Measurements from ENCODE around the gene CELA3A.
"Not testable (repeated sequence)": the region's sequence is repeated elsewhere in the genome, so short reads cannot be mapped to it uniquely, and the experiment has no call there.

The CELA3A gene, protein sequence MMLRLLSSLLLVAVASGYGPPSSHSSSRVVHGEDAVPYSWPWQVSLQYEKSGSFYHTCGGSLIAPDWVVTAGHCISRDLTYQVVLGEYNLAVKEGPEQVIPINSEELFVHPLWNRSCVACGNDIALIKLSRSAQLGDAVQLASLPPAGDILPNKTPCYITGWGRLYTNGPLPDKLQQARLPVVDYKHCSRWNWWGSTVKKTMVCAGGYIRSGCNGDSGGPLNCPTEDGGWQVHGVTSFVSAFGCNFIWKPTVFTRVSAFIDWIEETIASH

DNA sequence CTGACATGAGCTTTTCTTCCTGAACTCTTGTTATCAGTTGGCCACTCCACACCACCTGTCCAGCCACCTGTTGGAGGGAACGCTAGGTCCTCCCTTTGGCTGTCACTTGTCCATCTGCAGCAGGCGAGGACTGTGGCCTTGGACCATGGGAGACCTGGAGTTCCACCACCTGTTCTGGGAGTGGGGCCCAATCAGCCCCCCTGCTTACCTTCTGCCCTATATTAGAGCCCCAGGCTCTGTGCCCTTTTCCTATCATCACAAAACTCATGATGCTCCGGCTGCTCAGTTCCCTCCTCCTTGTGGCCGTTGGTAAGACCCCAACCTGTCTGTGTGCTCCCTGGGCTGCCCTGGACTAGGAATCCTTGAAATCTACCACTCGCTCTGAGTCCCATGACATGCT lies at the start of gene CELA3A:
CELA3A (plus strand) TSS at position 249 of the 400 bp plus-strand sequence; CDS start at position 267, 18 bp downstream.
- DNase-seq: no peak

GRCh38 chr1:21952786-21953520 lies 48.5 kb upstream of the CELA3A start:
- no peak for DNase-seq

DNA sequence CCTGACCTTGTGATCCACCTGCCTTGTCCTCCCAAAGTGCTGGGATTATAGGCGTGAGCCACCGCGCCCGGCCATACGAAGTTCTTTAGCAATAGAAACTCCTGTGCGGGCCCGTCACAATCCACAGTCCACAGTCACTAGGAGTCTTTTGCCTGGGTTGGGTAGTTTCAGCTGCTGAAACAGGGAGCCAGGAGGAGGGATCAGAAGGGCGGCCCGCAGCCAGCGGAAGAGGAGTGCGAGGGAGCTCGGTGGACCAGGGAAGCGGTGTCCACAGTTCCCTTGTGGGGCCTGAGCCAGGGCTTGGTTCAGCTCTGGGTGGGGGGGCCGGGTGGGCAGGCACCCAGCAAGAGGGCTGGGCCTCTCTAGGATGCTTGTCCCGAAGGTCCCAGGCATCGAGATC lies 46.4 kb upstream of the CELA3A start:
- DNase-seq: no peak

- DNase-seq: no peak
These were observed 45.8 kb upstream of the CELA3A start for GRCh38 chr1:21955501-21956281.

DNA sequence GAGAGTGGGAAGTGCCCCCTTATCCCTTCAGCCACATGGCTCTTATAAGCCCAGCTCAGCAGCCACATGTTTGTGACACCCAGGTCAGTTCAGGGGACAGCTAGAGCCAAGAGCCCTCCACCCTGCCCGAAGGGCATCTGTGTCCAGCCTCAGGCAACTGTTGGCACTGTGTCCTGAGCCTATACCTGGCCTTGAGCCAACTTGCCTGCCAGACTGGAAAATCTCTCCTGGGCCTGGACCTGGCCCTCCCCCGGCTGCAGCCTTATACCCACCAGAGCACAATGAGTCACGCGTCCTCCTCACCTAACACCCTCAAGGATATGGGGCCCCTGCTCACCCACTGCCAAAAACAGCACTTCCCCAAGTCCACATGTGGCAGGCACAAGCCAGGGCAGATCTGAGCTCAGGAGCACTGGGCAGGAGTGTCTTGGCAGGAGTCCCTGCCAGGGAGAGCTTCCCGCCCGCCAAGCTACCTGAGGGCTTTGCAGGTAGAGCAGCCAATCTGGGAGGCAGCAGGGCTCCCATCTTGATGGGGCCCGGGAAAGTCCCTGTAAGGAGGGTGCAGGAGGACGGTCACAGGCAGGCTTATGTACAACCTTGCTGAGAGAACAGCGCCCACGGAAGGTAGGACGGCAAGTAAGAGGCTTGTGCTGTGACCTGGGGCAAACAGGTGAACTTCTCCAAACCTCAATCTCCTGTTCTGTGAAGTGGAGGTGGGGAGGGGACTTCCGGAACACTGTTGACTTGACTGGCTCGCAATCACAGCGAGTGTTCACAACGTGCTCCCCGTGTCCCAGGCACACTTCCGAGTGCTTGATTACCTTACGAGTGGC lies 44.5 kb upstream of the CELA3A start:
- no peak for DNase-seq

DNA sequence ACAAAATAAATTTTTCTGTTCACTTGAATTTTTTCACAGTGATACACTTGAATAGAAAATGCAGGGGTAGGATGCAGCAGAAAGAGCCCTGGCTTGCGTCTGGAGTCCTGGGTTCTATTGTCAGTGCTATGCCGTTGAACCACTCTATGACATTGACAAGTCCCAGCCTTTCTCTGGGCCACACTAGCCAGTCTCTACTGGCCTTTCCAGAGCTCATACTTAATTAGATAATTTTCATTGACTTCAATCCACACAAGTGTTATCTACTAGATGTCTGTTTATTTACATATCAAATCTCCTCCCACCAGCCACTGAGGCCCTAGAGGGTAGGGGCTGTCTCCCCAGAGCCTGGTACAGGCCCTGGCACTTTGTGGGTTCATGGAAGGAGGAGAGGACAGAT lies 40.1 kb upstream of the CELA3A start:
- no peak for DNase-seq

GRCh38 chr1:21961799-21962198 lies 39.7 kb upstream of the CELA3A start:
- no peak for DNase-seq

DNA sequence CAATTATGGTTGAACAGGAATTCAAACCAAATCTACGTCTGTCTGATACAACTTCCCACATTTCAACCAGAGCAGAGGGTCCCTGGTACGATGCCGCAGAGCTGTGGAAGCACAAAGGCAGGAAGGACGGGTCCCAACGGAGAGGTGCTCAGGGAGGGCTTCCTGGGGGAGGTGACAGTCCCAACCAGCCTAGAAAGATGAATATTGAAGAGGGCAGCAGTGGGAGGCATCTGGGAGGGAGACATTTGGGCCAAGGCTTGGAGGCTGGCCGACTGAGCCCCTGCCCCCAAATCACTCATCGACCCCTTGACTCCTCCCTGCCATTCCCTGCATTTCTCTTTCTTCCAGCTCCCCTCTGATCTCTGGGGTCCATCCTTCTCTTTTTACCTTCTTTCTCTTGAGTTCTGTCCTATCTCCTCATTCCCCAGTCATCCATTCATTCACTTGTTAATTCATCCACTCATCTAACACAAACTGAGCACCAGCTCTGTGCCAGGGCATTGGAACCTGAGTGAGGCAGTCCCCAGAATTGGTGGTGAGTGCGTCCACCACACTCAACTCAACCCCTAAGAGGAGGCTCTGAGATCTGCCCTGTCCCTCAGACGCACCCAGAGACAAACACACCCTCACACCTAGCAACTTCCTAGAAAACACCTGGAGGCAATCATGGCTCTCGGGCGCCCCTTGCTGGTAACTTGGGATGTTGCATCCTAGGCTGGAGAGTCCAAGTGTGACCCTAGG lies 37.8 kb upstream of the CELA3A start:
- DNase-seq: peak in 1 of 2 experiments; percentile 51

DNA sequence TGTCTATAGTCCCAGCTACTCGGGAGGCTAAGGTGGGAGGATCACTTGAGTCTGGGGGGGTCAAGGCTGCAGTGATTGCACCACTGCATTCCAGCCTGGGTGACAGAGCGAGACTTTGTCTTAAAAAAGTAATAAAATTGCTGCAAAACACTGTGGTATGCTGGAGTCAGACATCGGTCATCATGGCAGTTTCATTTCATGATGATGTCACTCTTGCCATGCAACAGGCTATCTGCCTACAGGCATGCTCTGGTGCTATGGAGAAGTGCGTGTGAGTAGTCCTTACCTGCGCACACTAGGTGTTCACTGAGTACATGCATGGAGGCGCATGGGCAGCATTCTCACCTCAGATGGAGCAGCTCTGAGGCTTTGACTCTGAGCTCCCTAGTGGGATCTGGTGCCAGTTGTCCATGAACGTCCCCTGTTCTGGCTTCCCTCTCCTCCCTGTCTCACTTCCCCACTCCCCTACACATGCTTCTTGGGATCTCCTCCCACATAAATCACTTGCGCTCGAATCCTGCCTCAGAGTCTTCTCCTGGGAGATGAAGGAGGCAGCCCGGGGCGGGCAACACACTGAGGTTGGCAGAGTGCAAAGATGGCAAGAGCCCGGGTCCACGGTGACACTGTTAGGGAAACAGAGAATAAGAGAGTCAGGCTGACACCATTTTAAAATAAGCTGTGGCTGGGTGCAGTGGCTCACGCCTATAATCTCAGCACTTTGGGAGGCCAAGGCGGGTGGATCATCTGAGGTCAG lies 35.0 kb upstream of the CELA3A start:
- no peak for DNase-seq

DNA sequence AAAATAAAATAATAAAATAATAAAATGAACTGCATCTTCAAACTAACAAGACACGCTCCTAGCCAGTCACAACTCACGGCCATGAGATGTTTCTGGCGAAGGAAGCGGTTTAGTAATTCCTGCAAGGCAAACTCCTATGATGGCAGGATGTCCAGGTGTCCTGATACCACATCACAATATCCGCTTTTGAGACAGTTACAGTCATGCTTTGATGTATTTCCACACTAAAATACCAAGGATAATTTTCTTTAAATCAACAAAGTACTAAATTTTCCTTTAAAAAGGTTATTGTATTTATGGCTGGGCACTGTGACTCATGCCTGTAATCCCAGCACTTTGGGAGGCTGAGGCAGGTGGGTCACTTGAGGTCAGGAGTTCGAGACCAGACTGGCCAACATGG lies 34.2 kb upstream of the CELA3A start:
- DNase-seq: not testable (repeated sequence)

DNA sequence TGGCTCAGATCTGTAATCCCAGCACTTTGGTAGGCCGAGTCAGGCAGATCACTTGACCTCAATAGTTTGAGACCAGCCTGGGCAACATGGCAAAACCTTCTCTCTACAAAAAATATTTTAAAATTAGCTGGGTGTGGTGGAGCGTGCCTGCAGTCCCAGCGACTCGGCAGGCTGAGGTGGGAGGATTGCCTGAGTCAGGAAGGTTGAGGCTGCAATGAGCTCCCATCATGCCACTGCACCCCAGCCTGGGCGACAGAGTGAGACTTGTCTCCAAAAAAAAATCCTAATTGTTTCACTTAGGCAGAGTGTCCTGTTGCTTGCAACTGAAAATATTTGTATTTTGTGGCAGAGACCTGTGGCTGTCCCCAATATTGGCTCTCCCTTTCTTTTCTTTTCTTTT lies 32.4 kb upstream of the CELA3A start:
- DNase-seq: not testable (repeated sequence)

- DNase-seq: not testable (repeated sequence)
These were observed 30.9 kb upstream of the CELA3A start for GRCh38 chr1:21970523-21970922.

GRCh38 chr1:21972973-21973441 lies 28.4 kb upstream of the CELA3A start:
- not testable (repeated sequence) for DNase-seq

GRCh38 chr1:21973948-21974347 lies 27.5 kb upstream of the CELA3A start:
- not testable (repeated sequence) for DNase-seq

- DNase-seq: not testable (repeated sequence)
These were observed 26.8 kb upstream of the CELA3A start for GRCh38 chr1:21974699-21975098.

- not testable (repeated sequence) for DNase-seq
These were observed 26.2 kb upstream of the CELA3A start for GRCh38 chr1:21975296-21975695.

GRCh38 chr1:21976703-21977239 lies 24.7 kb upstream of the CELA3A start, which contains the start of gene CELA3B:
Gene CELA3B, plus strand, starts transcription at chr1:21977022. Its CDS starts 18 bp downstream, at chr1:21977040.
- DNase-seq: not testable (repeated sequence)

DNA sequence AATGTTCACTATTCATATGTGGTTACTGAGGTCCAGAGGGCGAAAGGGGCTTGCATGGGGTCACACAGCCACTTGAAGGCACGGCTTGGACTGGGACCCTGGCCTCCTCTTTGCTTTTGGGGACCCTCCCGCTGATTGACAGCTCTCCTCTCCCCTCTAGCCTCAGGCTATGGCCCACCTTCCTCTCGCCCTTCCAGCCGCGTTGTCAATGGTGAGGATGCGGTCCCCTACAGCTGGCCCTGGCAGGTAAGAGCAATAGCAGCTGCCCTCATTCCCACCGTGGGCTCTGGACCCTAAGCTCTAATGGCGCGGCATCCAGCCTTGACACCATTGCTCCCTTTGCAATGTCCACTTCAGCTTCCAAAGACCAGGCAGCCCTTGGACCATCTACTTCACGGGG lies 23.2 kb upstream of the CELA3A start:
- DNase-seq: not testable (repeated sequence)

DNA sequence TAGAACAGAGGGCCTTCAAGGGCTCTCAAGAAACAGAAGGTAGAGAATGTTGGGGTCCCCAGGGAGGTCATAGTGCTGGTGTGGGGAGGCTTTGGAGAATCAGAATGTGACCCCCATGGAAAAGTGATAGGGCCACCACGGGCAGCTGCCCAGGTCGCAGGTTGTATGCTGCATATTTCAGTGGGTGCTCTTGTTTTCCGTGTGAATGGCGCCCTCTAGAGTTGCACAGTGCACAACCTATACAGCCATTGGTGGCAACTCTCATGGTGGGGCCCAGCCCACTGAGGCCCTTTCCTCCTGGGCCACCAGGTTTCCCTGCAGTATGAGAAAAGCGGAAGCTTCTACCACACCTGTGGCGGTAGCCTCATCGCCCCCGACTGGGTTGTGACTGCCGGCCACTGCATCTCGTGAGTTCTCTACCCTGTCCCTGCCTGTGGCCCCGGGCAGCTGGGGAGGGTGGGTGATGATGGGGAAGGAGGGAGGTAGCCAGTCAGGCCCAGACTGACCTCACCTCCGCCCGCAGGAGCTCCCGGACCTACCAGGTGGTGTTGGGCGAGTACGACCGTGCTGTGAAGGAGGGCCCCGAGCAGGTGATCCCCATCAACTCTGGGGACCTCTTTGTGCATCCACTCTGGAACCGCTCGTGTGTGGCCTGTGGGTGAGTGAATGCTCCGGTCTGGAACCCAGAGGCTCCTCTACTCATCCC lies 20.8 kb upstream of the CELA3A start:
- not testable (repeated sequence) for DNase-seq

DNA sequence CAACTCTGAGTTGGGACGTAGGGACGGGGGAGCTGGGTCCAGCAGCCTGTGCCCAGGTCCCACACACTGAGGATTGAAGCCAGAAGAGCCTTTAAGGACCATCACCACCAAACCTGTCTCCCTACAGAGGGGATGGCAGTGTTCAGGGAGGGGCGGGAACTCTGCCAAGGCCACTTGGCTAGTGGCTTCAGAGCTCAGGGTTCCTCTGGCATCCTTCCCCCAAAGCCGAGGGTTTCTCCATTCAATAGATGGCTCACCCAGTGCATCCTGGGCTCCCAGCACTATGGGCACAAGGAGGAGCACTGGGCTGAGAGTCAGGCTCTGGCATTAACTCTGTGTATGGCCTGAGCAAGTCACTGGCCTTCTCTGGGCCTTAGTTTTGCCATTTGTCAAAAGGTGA lies 20.2 kb upstream of the CELA3A start:
- not testable (repeated sequence) for DNase-seq

All from SW 1271 (cell line).